Erythroblast (primary cell): ENCODE results near the gene LRRTM4.

ENCODE experiments used
- GATA1 ChIP-seq: IDR thresholded peaks from 2 replicates; pipeline ENCODE4 v1.6.1; 2011; ENCODE audit warnings: low read depth, mild to moderate bottlenecking, control low read depth, low read length, moderate library complexity
- POLR2A ChIP-seq: IDR thresholded peaks from 2 replicates; pipeline ENCODE4 v1.6.1; 2011; ENCODE audit warnings: mild to moderate bottlenecking, low read length

DNA sequence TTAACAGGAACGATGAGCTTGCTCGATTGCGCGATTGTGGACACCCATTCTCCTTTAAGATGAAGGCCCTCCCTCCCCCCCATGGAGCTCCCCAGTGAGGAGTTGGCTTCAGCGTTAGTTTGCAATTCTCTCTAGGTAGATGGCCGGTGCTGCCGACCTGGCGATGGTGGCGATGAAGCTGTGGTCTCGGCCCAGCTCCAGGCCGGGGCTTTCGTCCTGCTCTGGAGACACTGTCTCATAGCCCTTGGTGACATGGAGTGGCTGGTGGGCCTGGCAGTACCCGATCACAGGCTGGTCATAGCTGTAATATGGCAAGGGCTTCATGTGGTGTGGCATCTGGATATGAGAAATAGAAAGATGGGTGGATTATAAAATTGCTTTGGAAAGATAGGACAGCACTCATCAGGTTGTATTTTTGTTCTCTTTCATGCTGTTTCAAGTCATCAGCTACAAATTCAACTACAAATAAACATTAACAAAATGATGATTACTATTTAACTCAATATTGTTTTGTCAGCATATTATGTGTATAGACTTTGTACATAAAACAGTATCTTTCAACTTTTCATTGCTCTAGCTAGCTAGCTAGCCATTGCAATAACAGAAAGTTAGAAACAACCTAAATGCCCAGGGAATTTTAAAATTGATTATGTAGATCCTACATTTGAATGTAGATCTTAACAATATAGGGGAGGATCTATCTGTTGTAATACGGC is 773.4 kb downstream of the LRRTM4 start:
- no peak for TF ChIP-seq POLR2A
- no peak for TF ChIP-seq GATA1
